Vagina (tissue), 2 donors: Measurements from ENCODE around the gene GLUL. TPM values are rescaled to one million over a fixed set of nuclear protein-coding genes. Genes with fewer than 3 reads are reported as not detected.
A peak's percentile ranks its signal among the peaks of the same experiment; 100 is the strongest.

Experiments used
- DNase-seq, 2 donors: peaks; one replicate each; pipeline ENCODE4 v3.0.0-alpha.2; 2017; ENCODE audit errors: extremely low spot score in 2 of 2
- H3K27ac ChIP-seq: fragments of 200-600 bp; sonication (generic); one replicate; pipeline ENCODE4 v1.5.1; 2019
- H3K27me3 ChIP-seq: fragments of 200-600 bp; sonication (generic); one replicate; pipeline ENCODE4 v1.5.1; 2019
- H3K36me3 ChIP-seq, 2 donors: fragments of 200-600 bp; sonication (generic); one replicate each; pipeline ENCODE4 v1.5.1; 2017 to 2019
- H3K4me1 ChIP-seq: fragments of 200-600 bp; sonication (generic); one replicate; pipeline ENCODE4 v1.5.1; 2019
- H3K4me3 ChIP-seq, 2 donors: fragments of 200-600 bp; sonication (generic); 1 replicate in 1 of 2; 2 replicates in 1 of 2; pipeline ENCODE4 v1.5.1; 2016 to 2019
- H3K9me3 ChIP-seq: fragments of 200-600 bp; sonication (generic); one replicate; pipeline ENCODE4 v1.5.1; 2019
- CTCF ChIP-seq, 3 experiments: fragments of 450-650 bp in 2 of 3; fragments of 200-600 bp in 1 of 3; sonication (generic) in 1 of 3; IDR thresholded peaks; one replicate each; pipeline ENCODE4 v1.5.1; 2017 to 2019; ENCODE audit warnings: antibody characterized with exemption in 3 of 3, mild to moderate bottlenecking in 2 of 3, moderate library complexity in 2 of 3
- POLR2A ChIP-seq, 2 donors: fragments of 450-650 bp; IDR thresholded peaks; one replicate each; pipeline ENCODE4 v1.6.1; 2017; ENCODE audit warnings: antibody characterized with exemption in 2 of 2, mild to moderate bottlenecking in 2 of 2, moderate library complexity in 2 of 2
- POLR2AphosphoS5 ChIP-seq, 2 donors: sonication (generic); formaldehyde crosslinking; IDR thresholded peaks; one replicate each; pipeline ENCODE4 v1.9.0; 2017; ENCODE audit warnings: antibody characterized with exemption in 2 of 2, mild to moderate bottlenecking in 2 of 2, low read depth in 1 of 2; ENCODE audit not compliant: insufficient read depth in 1 of 2
- intact Hi-C: fragments of 100-400 bp; cut with DNase I; formaldehyde crosslinking; loops from one replicate; pipeline ENCODE4 v1.15.1; 2023
- total RNA-seq: library from RNA; depleted of rRNA; stranded (reverse); fragments of >200 nt; gene quantifications from one replicate; pipeline ENCODE4 v1.2.3, GENCODE V29; 2016

Gene GLUL
- total RNA-seq, 1 donor from 2014 or later = 2,462 TPM

GRCh38 chr1:182385885-182386853 is 5.4 kb downstream of the GLUL start:
- DNase-seq = no peak
- H3K4me1 ChIP-seq = peaks cover 69% of the 10 kb centered on the region
- peak overlapping the region in 1 of 2 donors; percentile 88 for H3K4me3 ChIP-seq
- intact Hi-C loops = no loop called here
- H3K9me3 ChIP-seq = no peaks in the 10 kb centered on the region
- peak overlapping the region; percentile 97 for H3K27ac ChIP-seq
- H3K27me3 ChIP-seq = no peaks in the 10 kb centered on the region
- H3K36me3 ChIP-seq = peaks cover 0 to 92% of the 10 kb centered on the region in 2 donors
- no peak for TF ChIP-seq POLR2AphosphoS5 (IDR thresholded peaks at IDR 0.05; ENCODE audit: insufficient read depth in 1 of 2, low read depth in 1 of 2)
- TF ChIP-seq CTCF (IDR thresholded peaks at IDR 0.05) = no peak
- TF ChIP-seq POLR2A (IDR thresholded peaks at IDR 0.05) = no peak

GRCh38 chr1:182384387-182384960 is 7.1 kb downstream of the GLUL start:
- no peak for DNase-seq
- peaks cover 0 to 78% of the 10 kb centered on the region in 2 donors for H3K36me3 ChIP-seq
- intact Hi-C loops = no loop called here
- no peaks in the 10 kb centered on the region for H3K27me3 ChIP-seq
- no peak overlapping the region for H3K27ac ChIP-seq
- H3K9me3 ChIP-seq = no peaks in the 10 kb centered on the region
- TF ChIP-seq CTCF (IDR thresholded peaks at IDR 0.05) = no peak
- TF ChIP-seq POLR2A (IDR thresholded peaks at IDR 0.05) = no peak
- peak in 1 of 2 donors; percentile 55 for TF ChIP-seq POLR2AphosphoS5 (IDR thresholded peaks at IDR 0.05; ENCODE audit: insufficient read depth in 1 of 2, low read depth in 1 of 2)
- peaks cover 71% of the 10 kb centered on the region for H3K4me1 ChIP-seq
- H3K4me3 ChIP-seq = no peak overlapping the region

- Histone ChIP-seq H3K27me3 (no peaks in the 10 kb centered on the region), H3K36me3 (peaks cover 0 to 73% of the 10 kb centered on the region in 2 donors), H3K9me3 (no peaks in the 10 kb centered on the region), H3K4me1 (peaks cover 71% of the 10 kb centered on the region), H3K27ac (no peak overlapping the region), H3K4me3 (no peak overlapping the region)
- intact Hi-C loops = no loop called here
- DNase-seq = no peak
- TF ChIP-seq POLR2AphosphoS5 (IDR thresholded peaks at IDR 0.05; ENCODE audit: insufficient read depth in 1 of 2, low read depth in 1 of 2) (no peak), CTCF (IDR thresholded peaks at IDR 0.05) (no peak), POLR2A (IDR thresholded peaks at IDR 0.05) (no peak)
Observed at GRCh38 chr1:182383934-182384333, 7.7 kb downstream of the GLUL start.

GRCh38 chr1:182383037-182383661 is 8.4 kb downstream of the GLUL start:
- no peak for DNase-seq
- H3K9me3 ChIP-seq = no peaks in the 10 kb centered on the region
- H3K27me3 ChIP-seq = no peaks in the 10 kb centered on the region
- intact Hi-C loops = no loop called here
- no peak overlapping the region for H3K4me3 ChIP-seq
- H3K27ac ChIP-seq = peak overlapping the region; percentile 1
- no peak for TF ChIP-seq POLR2AphosphoS5 (IDR thresholded peaks at IDR 0.05; ENCODE audit: insufficient read depth in 1 of 2, low read depth in 1 of 2)
- TF ChIP-seq CTCF (IDR thresholded peaks at IDR 0.05) = no peak
- no peak for TF ChIP-seq POLR2A (IDR thresholded peaks at IDR 0.05)
- peaks cover 65% of the 10 kb centered on the region for H3K4me1 ChIP-seq
- H3K36me3 ChIP-seq = peaks cover 0 to 65% of the 10 kb centered on the region in 2 donors
